NCI-H510A treated with DMSO at 0.1 percent for 48 hours (cell line): ENCODE measurements around the gene CDK12.
"Not testable (repeated sequence)": the region's sequence is repeated elsewhere in the genome, so short reads cannot be mapped to it uniquely, and the experiment has no call there.

Source experiments
- DNase-seq: peaks from one replicate; lab custom pipeline; 2025; lab: John Stamatoyannopoulos, UW

The CDK12 gene

GRCh38 chr17:39461113-39461925, at the start of gene CDK12:
Gene CDK12, plus strand, starts transcription at chr17:39461486. Its CDS starts 586 bp downstream, at chr17:39462072.
- peak; percentile 98 for DNase-seq

- DNase-seq: no peak
Observed at GRCh38 chr17:39416141-39416540, 45.1 kb upstream of the CDK12 start.

GRCh38 chr17:39429600-39429999, 31.7 kb upstream of the CDK12 start:
- no peak for DNase-seq

- not testable (repeated sequence) for DNase-seq
Observed at GRCh38 chr17:39439868-39440267, 21.4 kb upstream of the CDK12 start.

- no peak for DNase-seq
Observed at GRCh38 chr17:39443326-39443725, 18.0 kb upstream of the CDK12 start.

GRCh38 chr17:39447561-39447960, 13.7 kb upstream of the CDK12 start:
- DNase-seq: no peak

- DNase-seq: no peak
Observed at GRCh38 chr17:39450051-39450450, 11.2 kb upstream of the CDK12 start.

- peak; percentile 99 for DNase-seq
Observed at GRCh38 chr17:39450847-39451581, 10.3 kb upstream of the CDK12 start, which contains the start of gene MED1. Gene MED1, minus strand, starts transcription at chr17:39451263. Its CDS starts 201 bp downstream, at chr17:39451062.

GRCh38 chr17:39455919-39456318, 5.4 kb upstream of the CDK12 start:
- DNase-seq: no peak

- no peak for DNase-seq
Observed at GRCh38 chr17:39461926-39462569, 762 bp downstream of the CDK12 start.

- DNase-seq: no peak
Observed at GRCh38 chr17:39462631-39463375, 1.5 kb downstream of the CDK12 start.

GRCh38 chr17:39464639-39465181, 3.4 kb downstream of the CDK12 start:
- not testable (repeated sequence) for DNase-seq

- DNase-seq: not testable (repeated sequence)
Observed at GRCh38 chr17:39468610-39469009, 7.3 kb downstream of the CDK12 start.

- no peak for DNase-seq
Observed at GRCh38 chr17:39473310-39473709, 12.0 kb downstream of the CDK12 start.

GRCh38 chr17:39479631-39480030, 18.3 kb downstream of the CDK12 start:
- DNase-seq: not testable (repeated sequence)

- DNase-seq: no peak
Observed at GRCh38 chr17:39483506-39483905, 22.2 kb downstream of the CDK12 start.

GRCh38 chr17:39484178-39484577, 22.9 kb downstream of the CDK12 start:
- DNase-seq: no peak

GRCh38 chr17:39485555-39485954, 24.3 kb downstream of the CDK12 start:
- no peak for DNase-seq

GRCh38 chr17:39486242-39486641, 25.0 kb downstream of the CDK12 start:
- DNase-seq: no peak

- not testable (repeated sequence) for DNase-seq
Observed at GRCh38 chr17:39487490-39487889, 26.2 kb downstream of the CDK12 start.

GRCh38 chr17:39487946-39488345, 26.7 kb downstream of the CDK12 start:
- DNase-seq: no peak
